CD14-positive monocyte (primary cell): Measurements from ENCODE around the gene FAM81A. TPM values are rescaled to one million over a fixed set of nuclear protein-coding genes. Genes with fewer than 3 reads are reported as not detected.

ENCODE experiments used
- DNase-seq, 3 donors: peaks; one replicate each; pipeline ENCODE4 v3.0.0-alpha.2; 2011 to 2022
- H2AFZ ChIP-seq: 2 replicates; pipeline ENCODE4 v1.6.0; 2012; ENCODE audit warnings: mild to moderate bottlenecking, low read depth, low read length, inconsistent platforms; ENCODE audit not compliant: insufficient read depth, poor library complexity, severe bottlenecking
- H3K27ac ChIP-seq, 2 donors: 1 replicate in 1 of 2; 2 replicates in 1 of 2; pipeline ENCODE4 v1.5.1; 2012 to 2013; ENCODE audit warnings: low read length in 2 of 2, control low read depth in 1 of 2, inconsistent platforms in 1 of 2, low read depth in 1 of 2, mild to moderate bottlenecking in 1 of 2
- H3K27me3 ChIP-seq, 2 donors: one replicate each; pipeline versions ENCODE4 v1.6.0 to v1.6.1; 2011 to 2013; ENCODE audit warnings: low read length in 2 of 2; ENCODE audit not compliant: control insufficient read depth in 2 of 2, insufficient read depth in 2 of 2
- H3K36me3 ChIP-seq, 2 donors: replicated peaks in 1 of 2; 1 replicate in 1 of 2; 2 replicates in 1 of 2; pipeline versions ENCODE4 v1.5.1 to v1.6.1; 2012 to 2013; ENCODE audit warnings: low read length in 2 of 2, control low read depth in 1 of 2, inconsistent platforms in 1 of 2, mild to moderate bottlenecking in 1 of 2; ENCODE audit not compliant: insufficient read depth in 2 of 2, control insufficient read depth in 1 of 2
- H3K4me1 ChIP-seq, 2 donors: 1 replicate in 1 of 2; 2 replicates in 1 of 2; pipeline versions ENCODE4 v1.5.1 to v1.6.1; 2012 to 2013; ENCODE audit warnings: low read length in 2 of 2, control low read depth in 1 of 2, inconsistent platforms in 1 of 2, mild to moderate bottlenecking in 1 of 2, moderate library complexity in 1 of 2; ENCODE audit not compliant: insufficient read depth in 2 of 2, control insufficient read depth in 1 of 2
- H3K4me2 ChIP-seq: replicated peaks from 2 replicates; pipeline ENCODE3; 2012; ENCODE audit warnings: low read length, moderate library complexity, mild to moderate bottlenecking; ENCODE audit not compliant: poor library complexity, severe bottlenecking; ENCODE audit errors: extremely low read depth
- H3K4me3 ChIP-seq, 3 experiments: fragments of 200-600 bp in 1 of 3; sonication (generic) in 1 of 3; replicated peaks in 1 of 3; 1 replicate in 2 of 3; 2 replicates in 1 of 3; pipeline ENCODE4 v1.5.1; 2011 to 2013; ENCODE audit warnings: low read length in 3 of 3, mild to moderate bottlenecking in 3 of 3, control low read depth in 2 of 3, low read depth in 2 of 3, inconsistent platforms in 1 of 3, moderate library complexity in 1 of 3
- H3K79me2 ChIP-seq: 2 replicates; pipeline ENCODE4 v1.6.0; 2012; ENCODE audit warnings: mild to moderate bottlenecking, control low read depth, inconsistent platforms, low read length, moderate library complexity; ENCODE audit not compliant: insufficient read depth
- H3K9ac ChIP-seq: 2 replicates; pipeline ENCODE4 v1.6.0; 2017; ENCODE audit warnings: low read length, mild to moderate bottlenecking; ENCODE audit not compliant: insufficient read depth, poor library complexity, severe bottlenecking
- H3K9me3 ChIP-seq, 2 donors: replicated peaks in 1 of 2; 1 replicate in 1 of 2; 2 replicates in 1 of 2; pipeline versions ENCODE4 v1.5.1 to v1.6.1; 2012 to 2013; ENCODE audit warnings: low read length in 2 of 2, control low read depth in 1 of 2; ENCODE audit not compliant: control insufficient read depth in 1 of 2, insufficient read depth in 1 of 2
- H4K20me1 ChIP-seq: 2 replicates; pipeline ENCODE4 v1.6.0; 2012; ENCODE audit warnings: mild to moderate bottlenecking, low read length, control low read depth, moderate library complexity; ENCODE audit not compliant: insufficient read depth
- H3K27ac Mint-ChIP-seq, 7 donors: one replicate each; pipeline ENCODE4 v1.8.0; 2020; ENCODE audit warnings: mild to moderate bottlenecking in 7 of 7, mixed read lengths in 7 of 7, moderate library complexity in 6 of 7, inconsistent platforms in 2 of 7
- H3K27me3 Mint-ChIP-seq, 3 donors: one replicate each; pipeline ENCODE4 v1.8.0; 2021 to 2022; ENCODE audit warnings: low read depth in 3 of 3, mild to moderate bottlenecking in 3 of 3, mixed read lengths in 3 of 3, moderate library complexity in 3 of 3, inconsistent platforms in 1 of 3
- H3K36me3 Mint-ChIP-seq, 2 donors: one replicate each; pipeline ENCODE4 v1.8.0; 2020; ENCODE audit warnings: mixed read lengths in 2 of 2, inconsistent platforms in 1 of 2, mild to moderate bottlenecking in 1 of 2
- H3K4me1 Mint-ChIP-seq: one replicate; pipeline ENCODE4 v1.8.0; 2020; ENCODE audit warnings: mild to moderate bottlenecking, mixed read lengths
- H3K4me3 Mint-ChIP-seq, 2 donors: one replicate each; pipeline ENCODE4 v1.8.0; 2020; ENCODE audit warnings: mild to moderate bottlenecking in 2 of 2, mixed read lengths in 2 of 2, moderate library complexity in 1 of 2
- H3K9me3 Mint-ChIP-seq, 7 donors: one replicate each; pipeline ENCODE4 v1.8.0; 2020 to 2022; ENCODE audit warnings: mixed read lengths in 7 of 7, mild to moderate bottlenecking in 6 of 7, moderate library complexity in 6 of 7, inconsistent platforms in 2 of 7
- CTCF ChIP-seq: fragments of 200-600 bp; IDR thresholded peaks from one replicate; pipeline ENCODE4 v1.8.0; 2022; ENCODE audit warnings: antibody characterized with exemption, mild to moderate bottlenecking
- WGBS: methylation state at CpG from one replicate; pipeline ENCODE4 v1.1.5; 2013; ENCODE audit warnings: missing lambda C conversion rate; ENCODE audit not compliant: insufficient coverage; 5-methylcytosine and 5-hydroxymethylcytosine counted together
- intact Hi-C, 2 donors: fragments of 100-400 bp; cut with micrococcal nuclease; formaldehyde crosslinking; loops; one replicate each; pipeline versions ENCODE4 v1.15.0 to v1.15.1; 2023
- polyA plus RNA-seq, 3 donors: library from polyadenylated mRNA; depleted of rRNA in 1 of 3; unstranded in 2 of 3; stranded (reverse) in 1 of 3; fragments of 300-500 nt in 2 of 3; fragments of >200 nt in 1 of 3; fragmentation: Illumina TruSeq in 2 of 3; gene quantifications; 1 replicate in 2 of 3; 2 replicates in 1 of 3; pipeline ENCODE4 v1.2.3, GENCODE V29; 2012 to 2021

FAM81A gene
- polyA plus RNA-seq, 3 donors: 0.40 to 0.66 TPM; not detected in 1

GRCh38 chr15:59444980-59445545 lies 7.1 kb downstream of the FAM81A start:
- peaks cover 0 to 3% (median 0%) of the 10 kb centered on the region in 3 donors for H3K27me3 Mint-ChIP-seq
- Histone ChIP-seq H3K4me3 (no peak overlapping the region), H3K27ac (no peak overlapping the region), H4K20me1 (no peaks in the 10 kb centered on the region), H2AFZ (no peak overlapping the region), H3K9me3 (no peaks in the 10 kb centered on the region), H3K4me1 (peaks cover 10 to 15% of the 10 kb centered on the region in 2 donors), H3K27me3 (no peaks in the 10 kb centered on the region), H3K79me2 (no peaks in the 10 kb centered on the region), H3K4me2 (no peak overlapping the region), H3K9ac (no peak overlapping the region), H3K36me3 (no peaks in the 10 kb centered on the region)
- H3K4me3 Mint-ChIP-seq: no peak overlapping the region
- no peak for DNase-seq
- TF ChIP-seq CTCF: no peak
- H3K4me1 Mint-ChIP-seq: peaks cover 21% of the 10 kb centered on the region
- intact Hi-C loops: no loop called here
- no peak overlapping the region for H3K27ac Mint-ChIP-seq
- peaks cover 0 to 2% (median 0%) of the 10 kb centered on the region in 7 donors for H3K9me3 Mint-ChIP-seq
- WGBS: 97% methylated on average over 7 of the region's 11 CpGs
- peaks cover 0 to 2% of the 10 kb centered on the region in 2 donors for H3K36me3 Mint-ChIP-seq

GRCh38 chr15:59446232-59446957 lies 8.4 kb downstream of the FAM81A start:
- H3K4me3 Mint-ChIP-seq: no peak overlapping the region
- Histone ChIP-seq H3K27me3 (no peaks in the 10 kb centered on the region), H3K4me3 (no peak overlapping the region), H3K36me3 (no peaks in the 10 kb centered on the region), H3K79me2 (no peaks in the 10 kb centered on the region), H2AFZ (no peak overlapping the region), H4K20me1 (no peaks in the 10 kb centered on the region), H3K9ac (no peak overlapping the region), H3K27ac (no peak overlapping the region), H3K4me2 (no peak overlapping the region), H3K9me3 (no peaks in the 10 kb centered on the region), H3K4me1 (peaks cover 10 to 15% of the 10 kb centered on the region in 2 donors)
- peaks cover 21% of the 10 kb centered on the region for H3K4me1 Mint-ChIP-seq
- H3K27me3 Mint-ChIP-seq: peaks cover 0 to 3% (median 0%) of the 10 kb centered on the region in 3 donors
- no peak for DNase-seq
- TF ChIP-seq CTCF: no peak
- H3K36me3 Mint-ChIP-seq: peaks cover 0 to 2% of the 10 kb centered on the region in 2 donors
- 94% methylated on average over 1 of the region's 3 CpGs for WGBS
- no peak overlapping the region for H3K27ac Mint-ChIP-seq
- intact Hi-C loops: no loop called here
- H3K9me3 Mint-ChIP-seq: peaks cover 0 to 2% (median 0%) of the 10 kb centered on the region in 7 donors
